IMR-90 (cell line): ENCODE data around the gene DRC3.

Experiments used
- CEBPB ChIP-seq: IDR thresholded peaks from 2 replicates; pipeline ENCODE4 v1.6.1; 2012; ENCODE audit warnings: low read depth, low read length, improper control_type of control experiment
- MXI1 ChIP-seq: IDR thresholded peaks from 2 replicates; pipeline ENCODE4 v1.6.1; 2012; ENCODE audit warnings: low read depth, mild to moderate bottlenecking, low read length, moderate library complexity, borderline replicate concordance
- RAD21 ChIP-seq: IDR thresholded peaks from 2 replicates; pipeline ENCODE4 v1.6.1; 2012; ENCODE audit warnings: low read length, improper control_type of control experiment
- RFX5 ChIP-seq: IDR thresholded peaks from 2 replicates; pipeline ENCODE4 v1.8.0; 2012; ENCODE audit warnings: low read depth, mild to moderate bottlenecking, low read length, moderate library complexity
- SMC3 ChIP-seq: fragments of 150-350 bp; IDR thresholded peaks from 2 replicates; pipeline ENCODE4 v1.6.1; 2016; ENCODE audit warnings: low read depth, mild to moderate bottlenecking, antibody characterized with exemption, low read length, moderate library complexity
- TF ChIP-seq, protein P1 (sequence below): conservative IDR thresholded peaks from 2 replicates; pipeline ENCODE4 v1.5.1; 2012; ENCODE audit warnings: mild to moderate bottlenecking, low read depth, low read length, improper control_type of control experiment
- TF ChIP-seq, protein P2 (sequence below): fragments of 150-350 bp; IDR thresholded peaks from 2 replicates; pipeline ENCODE4 v1.6.1; 2017; ENCODE audit warnings: mild to moderate bottlenecking, antibody characterized with exemption, low read length, low read depth
- TF ChIP-seq, protein P3 (sequence below): fragments of 150-350 bp; IDR thresholded peaks from 2 replicates; pipeline ENCODE4 v1.6.1; 2016; ENCODE audit warnings: low read depth, mild to moderate bottlenecking, low read length, moderate library complexity, borderline replicate concordance

DNA sequence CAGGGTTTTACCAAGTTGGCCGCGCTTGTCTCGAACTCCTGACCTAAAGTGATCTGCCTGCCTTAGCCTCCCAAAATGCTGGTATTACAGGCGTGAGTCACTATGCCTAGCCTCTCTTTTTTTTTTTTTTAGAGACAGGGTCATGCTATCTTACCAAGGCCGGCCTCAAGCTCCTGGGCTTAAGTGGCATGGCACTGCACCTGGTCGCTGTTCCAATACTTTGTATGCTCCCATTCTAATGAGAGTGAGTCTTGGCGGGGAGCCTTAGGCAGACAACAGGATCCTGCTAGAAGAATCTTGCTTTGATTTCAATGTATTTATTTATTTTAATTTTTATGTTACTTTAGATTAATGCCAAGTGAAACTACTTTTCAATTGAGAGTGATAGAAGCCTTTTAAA lies 22.3 kb upstream of the DRC3 start:
- TF ChIP-seq, protein P1, sequence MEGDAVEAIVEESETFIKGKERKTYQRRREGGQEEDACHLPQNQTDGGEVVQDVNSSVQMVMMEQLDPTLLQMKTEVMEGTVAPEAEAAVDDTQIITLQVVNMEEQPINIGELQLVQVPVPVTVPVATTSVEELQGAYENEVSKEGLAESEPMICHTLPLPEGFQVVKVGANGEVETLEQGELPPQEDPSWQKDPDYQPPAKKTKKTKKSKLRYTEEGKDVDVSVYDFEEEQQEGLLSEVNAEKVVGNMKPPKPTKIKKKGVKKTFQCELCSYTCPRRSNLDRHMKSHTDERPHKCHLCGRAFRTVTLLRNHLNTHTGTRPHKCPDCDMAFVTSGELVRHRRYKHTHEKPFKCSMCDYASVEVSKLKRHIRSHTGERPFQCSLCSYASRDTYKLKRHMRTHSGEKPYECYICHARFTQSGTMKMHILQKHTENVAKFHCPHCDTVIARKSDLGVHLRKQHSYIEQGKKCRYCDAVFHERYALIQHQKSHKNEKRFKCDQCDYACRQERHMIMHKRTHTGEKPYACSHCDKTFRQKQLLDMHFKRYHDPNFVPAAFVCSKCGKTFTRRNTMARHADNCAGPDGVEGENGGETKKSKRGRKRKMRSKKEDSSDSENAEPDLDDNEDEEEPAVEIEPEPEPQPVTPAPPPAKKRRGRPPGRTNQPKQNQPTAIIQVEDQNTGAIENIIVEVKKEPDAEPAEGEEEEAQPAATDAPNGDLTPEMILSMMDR: no peak
- TF ChIP-seq RAD21 (no peak), CEBPB (no peak), RFX5 (no peak), SMC3 (no peak), MXI1 (no peak)
- TF ChIP-seq, protein P2, sequence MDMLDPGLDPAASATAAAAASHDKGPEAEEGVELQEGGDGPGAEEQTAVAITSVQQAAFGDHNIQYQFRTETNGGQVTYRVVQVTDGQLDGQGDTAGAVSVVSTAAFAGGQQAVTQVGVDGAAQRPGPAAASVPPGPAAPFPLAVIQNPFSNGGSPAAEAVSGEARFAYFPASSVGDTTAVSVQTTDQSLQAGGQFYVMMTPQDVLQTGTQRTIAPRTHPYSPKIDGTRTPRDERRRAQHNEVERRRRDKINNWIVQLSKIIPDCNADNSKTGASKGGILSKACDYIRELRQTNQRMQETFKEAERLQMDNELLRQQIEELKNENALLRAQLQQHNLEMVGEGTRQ: no peak
- TF ChIP-seq, protein P3, sequence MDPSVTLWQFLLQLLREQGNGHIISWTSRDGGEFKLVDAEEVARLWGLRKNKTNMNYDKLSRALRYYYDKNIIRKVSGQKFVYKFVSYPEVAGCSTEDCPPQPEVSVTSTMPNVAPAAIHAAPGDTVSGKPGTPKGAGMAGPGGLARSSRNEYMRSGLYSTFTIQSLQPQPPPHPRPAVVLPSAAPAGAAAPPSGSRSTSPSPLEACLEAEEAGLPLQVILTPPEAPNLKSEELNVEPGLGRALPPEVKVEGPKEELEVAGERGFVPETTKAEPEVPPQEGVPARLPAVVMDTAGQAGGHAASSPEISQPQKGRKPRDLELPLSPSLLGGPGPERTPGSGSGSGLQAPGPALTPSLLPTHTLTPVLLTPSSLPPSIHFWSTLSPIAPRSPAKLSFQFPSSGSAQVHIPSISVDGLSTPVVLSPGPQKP: no peak
